T-helper 1 cell (primary cell): Measurements from ENCODE around the gene ANK3.

Experiments
- DNase-seq, 5 donors: peaks; one replicate each; pipeline ENCODE4 v3.0.0-alpha.2; 2012 to 2020
- total RNA-seq, 4 donors: gene quantifications; one replicate each; lab custom pipeline; 2026; lab: John Stamatoyannopoulos, UW

Gene ANK3
- total RNA-seq, result 114 to 208 (median 167) reads per million in 4 donors

GRCh38 chr10:60389413-60390025 is at the start of gene ANK3:
TSS of gene ANK3 (minus strand) at chr10:60389875. CDS start at chr10:60389538, 337 bp downstream.
- DNase-seq, result no peak

- DNase-seq, result no peak
Observed at GRCh38 chr10:60434418-60435046, 44.9 kb upstream of the ANK3 start.

DNA sequence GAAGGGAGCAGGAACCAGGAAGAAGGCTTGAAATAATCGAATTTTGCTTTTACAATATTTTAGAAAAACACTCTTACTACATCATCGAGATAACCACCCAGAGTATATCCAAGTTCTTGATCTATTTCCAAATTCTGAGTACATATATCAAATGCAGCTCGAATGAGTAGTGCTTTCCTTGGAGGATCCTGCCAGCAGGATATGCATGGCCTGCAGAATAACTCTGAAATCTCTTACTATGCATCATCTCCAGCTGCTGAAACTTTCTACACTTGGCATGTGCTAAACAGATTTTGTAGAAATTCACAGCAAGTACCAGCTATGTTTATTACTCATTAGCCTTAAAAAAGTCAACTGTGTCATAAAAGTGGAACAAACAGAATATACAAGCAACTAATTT is 44.0 kb upstream of the ANK3 start:
- DNase-seq, result no peak

DNA sequence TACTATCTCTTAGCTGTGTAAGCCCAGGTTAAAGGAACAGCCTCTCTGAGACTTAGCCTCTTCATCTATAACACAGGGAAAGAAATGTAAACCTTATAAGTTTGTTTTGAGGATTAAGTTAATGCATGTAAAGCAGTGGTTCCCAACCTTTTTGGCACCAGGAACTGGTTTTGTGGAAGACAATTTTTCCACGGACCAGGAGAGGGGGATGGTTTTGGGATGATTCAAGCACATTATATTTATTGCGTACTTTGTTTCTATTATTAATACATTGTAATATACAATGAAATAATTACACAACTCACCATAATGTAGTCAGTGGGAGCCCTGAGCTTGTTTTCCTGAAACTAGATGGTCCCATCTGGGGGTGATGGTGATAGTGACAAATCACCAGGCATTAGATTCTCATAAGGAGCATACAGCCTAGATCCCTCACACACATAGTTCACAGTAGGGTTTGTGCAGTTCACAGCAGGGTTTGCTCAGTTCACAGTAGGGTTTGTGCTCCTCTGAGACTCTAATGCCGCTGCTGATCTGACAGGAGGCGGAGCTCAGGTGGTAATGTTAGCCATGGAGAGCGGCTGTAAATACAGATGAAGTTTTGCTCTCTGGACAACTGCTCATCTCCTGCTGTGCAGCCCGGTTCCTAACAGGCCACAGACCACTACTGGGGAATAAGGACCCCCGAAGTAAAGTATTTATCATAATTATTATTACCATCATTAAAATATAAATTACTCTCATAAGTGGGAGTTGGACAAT is 41.3 kb upstream of the ANK3 start:
- DNase-seq, result no peak

- DNase-seq, result no peak
Observed at GRCh38 chr10:60430017-60430416, 40.3 kb upstream of the ANK3 start.

DNA sequence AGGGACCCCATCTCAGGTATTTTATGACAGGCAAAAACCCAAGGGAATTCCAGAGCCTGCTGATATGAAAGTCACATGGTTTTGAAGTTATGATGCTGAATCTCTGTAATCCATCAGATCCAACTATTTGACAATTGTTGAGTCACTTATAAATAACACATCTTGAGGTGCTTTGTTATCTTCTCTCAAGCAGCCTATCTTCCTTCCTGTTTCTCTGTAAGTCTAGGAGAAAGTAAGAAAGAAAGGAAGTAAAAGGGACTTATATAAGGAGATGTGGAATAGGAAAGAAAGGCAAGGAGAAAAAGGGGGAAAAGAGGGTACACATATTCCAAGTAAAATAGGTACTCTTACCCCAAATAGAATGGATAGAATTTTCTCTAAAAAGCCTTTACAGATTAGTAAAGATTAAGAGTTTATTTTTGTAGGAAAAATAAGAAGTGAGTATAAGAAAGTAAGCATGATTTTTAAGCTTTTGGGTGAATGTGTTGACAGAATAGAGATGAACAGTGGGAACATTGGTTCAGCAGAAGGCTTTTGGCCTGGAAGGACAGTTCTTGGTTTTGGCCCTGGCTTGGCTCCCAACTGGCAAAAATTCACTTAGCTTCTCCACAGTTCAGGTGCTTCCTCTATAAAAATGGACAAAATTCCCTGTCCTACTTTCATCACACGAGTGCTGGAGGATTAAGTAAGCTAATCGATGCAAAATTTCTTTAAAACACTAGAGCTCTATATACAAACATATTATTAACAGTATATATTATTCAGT is 39.6 kb upstream of the ANK3 start:
- DNase-seq, result no peak

DNA sequence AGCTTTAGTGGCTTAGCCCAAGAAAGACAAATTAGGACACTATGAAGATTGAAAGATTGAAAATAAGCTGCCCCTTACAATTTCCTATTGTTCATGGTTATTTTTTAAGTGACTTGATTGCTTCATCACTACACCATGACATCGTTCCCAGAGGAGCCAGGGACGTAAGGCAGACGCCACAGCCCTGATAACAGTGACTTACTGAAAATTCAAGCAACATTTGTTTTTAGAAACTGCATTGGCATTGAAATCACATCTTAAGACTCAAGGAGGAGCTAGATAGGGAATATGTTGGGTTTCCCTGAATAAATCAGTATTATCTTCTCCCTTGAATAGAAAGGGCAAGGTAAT is 38.7 kb upstream of the ANK3 start:
- DNase-seq, result no peak

GRCh38 chr10:60427709-60428386 is 38.2 kb upstream of the ANK3 start:
- DNase-seq, result no peak

- DNase-seq, result no peak
Observed at GRCh38 chr10:60427148-60427547, 37.5 kb upstream of the ANK3 start.

GRCh38 chr10:60426425-60426824 is 36.8 kb upstream of the ANK3 start:
- DNase-seq, result no peak

GRCh38 chr10:60425392-60426110 is 35.9 kb upstream of the ANK3 start:
- no peak for DNase-seq

DNA sequence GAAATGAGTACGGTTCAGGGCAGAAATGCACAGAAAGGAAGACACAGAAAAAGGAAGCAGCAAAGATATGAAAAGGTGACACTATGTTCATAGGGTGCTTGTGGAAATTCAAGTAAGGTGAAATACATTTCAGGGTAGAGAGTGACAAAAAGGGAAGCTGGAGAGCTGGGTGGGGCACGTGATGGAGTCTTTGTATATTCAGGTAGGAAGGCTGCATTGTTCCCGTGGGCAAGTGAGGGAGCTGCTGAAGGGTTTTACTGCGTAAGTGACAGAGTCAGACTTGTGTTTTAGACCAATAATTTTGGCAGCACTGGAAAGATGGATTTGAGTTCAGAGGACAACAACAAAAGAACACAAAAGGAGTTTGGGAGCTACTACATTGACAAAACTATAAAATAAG is 35.3 kb upstream of the ANK3 start:
- DNase-seq, result no peak

DNA sequence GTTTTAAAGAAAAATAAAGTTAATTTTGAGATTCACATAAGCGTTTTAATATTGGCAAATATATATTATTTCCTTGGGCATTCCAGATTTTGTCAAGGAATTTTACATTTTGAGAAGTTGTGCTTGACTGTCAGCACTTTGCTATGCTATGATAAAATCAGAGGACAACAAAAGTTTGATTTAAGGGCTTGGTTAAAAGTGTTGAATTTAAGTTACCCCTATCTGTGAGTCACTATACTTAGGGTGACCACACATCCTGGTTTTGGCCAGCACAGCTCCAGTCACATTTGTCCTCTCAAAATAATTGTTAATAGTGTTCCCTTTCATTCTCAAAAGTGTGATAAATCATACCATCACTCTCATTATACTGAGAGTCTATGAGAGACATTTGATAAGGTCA is 34.2 kb upstream of the ANK3 start:
- DNase-seq, result no peak

DNA sequence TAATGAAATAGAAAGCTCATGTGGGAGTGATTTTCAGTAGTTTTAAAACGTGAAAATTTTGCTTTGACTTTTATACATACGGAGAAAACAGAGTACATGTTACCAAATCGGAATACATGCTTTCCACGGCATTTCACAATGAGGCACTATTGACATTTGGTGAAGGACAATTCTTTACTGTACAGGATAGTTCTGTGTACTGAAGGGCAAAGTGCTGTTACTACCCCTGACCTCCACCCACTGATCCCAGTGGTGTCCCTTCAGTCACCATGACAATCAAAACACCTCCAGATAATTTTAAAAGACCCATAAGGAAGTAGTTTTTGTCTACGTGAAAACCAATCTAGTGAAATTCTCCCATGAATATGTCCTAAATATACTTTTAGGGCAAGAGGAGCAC is 33.1 kb upstream of the ANK3 start:
- no peak for DNase-seq

DNA sequence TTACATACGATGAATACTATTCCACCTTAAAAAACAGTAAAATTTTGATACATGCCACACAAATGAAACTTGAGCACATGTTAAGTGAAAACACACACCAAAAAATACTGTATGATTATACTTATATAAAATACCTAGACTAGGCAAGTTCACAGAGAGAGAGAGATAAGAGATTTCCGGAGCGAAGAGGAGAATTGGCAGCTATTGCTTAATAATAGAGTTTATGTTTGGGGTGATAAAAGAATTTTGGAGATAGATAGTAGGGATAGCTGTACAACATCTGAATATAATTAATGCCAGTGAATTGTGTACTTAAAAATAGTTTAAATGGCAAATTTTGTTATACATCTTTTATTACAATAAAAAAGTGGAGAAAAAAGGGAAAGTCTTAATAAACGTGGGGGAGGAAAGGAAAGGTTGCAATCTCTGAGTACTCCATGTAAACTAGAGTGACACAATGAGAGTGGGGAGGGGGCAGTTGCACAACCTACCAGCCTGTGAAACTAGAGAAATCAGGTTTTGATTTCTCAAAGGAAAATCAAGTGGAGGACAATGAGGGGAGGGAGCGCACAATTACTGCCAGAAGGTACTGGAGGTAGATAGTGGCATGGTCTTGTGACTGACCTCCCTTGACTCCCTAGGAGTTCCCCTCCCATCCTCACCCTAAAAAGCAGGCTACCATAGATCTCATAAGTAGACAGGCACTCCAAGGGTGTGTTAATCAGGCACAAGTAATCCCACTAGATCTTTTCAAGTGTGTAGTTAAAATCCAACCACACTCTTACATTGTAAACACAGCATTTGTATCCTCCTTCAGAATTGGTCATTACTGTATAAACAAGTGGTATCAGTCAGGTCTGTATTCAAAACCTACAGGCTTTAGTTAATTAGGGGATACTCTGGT is 31.6 kb upstream of the ANK3 start:
- no peak for DNase-seq

- DNase-seq, result no peak
Observed at GRCh38 chr10:60419249-60419648, 29.6 kb upstream of the ANK3 start.

GRCh38 chr10:60417901-60418300 is 28.2 kb upstream of the ANK3 start:
- DNase-seq, result no peak

DNA sequence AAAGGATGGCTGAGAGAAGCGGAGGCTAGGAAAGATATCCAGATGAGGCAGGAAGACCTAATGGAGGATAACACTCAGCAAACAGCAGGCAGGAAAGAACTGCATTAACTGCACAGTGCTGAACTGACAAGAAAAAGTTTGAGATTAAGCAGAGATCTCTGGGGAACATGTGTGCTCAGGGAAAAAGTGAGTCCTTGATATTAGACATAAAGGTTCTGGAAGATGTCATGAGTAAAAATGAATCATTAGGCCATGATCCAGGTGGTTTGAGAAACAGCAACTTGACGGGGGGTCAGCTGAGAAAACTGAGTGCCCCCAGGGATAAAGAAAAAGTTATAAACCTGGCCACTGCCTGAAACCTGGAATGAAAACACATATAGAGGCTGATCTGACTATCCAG is 27.3 kb upstream of the ANK3 start:
- DNase-seq, result no peak

DNA sequence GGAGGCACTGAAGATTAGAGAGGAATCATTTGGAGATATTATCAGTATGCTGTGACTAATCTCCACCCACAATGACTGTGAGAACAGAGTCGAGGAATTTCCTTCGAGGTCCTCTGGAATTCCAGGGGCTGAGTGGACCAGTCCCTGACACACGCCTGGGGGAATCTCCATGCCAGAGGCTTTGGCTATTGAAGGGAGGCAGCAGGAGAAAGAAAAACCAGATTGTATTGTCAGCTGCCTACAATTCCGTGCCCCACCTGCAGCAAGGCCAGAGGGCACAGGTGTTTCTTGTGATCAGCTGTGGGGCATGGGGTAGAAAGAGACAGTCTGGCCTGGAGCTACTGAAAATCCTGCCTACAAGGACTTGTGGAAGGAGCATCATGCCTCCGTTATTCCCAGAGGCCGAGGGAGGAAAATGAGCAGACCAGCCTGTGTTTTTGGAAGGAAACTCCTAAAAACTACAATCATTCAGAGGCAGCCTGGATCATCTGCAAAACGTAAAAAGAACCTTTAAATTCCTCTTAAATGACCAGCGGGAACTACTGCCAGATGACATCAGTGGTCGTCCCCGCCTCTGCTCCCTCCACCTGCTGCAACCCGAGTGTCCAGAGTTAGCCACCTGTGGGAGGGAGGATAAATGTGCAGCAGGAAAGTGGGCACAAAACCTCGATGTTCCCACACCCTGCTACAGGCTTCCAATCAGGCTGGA is 25.4 kb upstream of the ANK3 start:
- no peak for DNase-seq

DNA sequence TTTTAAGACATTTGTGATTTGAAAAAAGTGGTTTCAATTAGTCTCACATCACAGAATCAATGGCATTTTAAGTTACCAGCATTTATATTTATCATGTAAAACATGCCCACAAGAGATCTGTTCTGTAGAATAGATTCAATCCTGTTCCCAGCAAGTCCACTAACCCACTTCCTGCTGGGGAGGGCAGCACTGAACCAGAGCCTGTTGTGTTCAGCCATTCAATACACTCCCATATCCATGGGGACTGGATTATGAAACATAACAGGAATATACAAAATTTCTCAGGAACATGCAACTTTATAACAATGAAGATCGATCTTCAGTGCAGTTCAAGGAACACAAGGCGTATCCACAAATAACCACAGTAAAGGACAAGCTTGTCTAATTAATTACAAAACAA is 24.4 kb upstream of the ANK3 start:
- no peak for DNase-seq
